Measurements from ENCODE around the gene ADGRF1.
A peak's percentile ranks its signal among the peaks of the same experiment; 100 is the strongest.

Gene ADGRF1

DNA sequence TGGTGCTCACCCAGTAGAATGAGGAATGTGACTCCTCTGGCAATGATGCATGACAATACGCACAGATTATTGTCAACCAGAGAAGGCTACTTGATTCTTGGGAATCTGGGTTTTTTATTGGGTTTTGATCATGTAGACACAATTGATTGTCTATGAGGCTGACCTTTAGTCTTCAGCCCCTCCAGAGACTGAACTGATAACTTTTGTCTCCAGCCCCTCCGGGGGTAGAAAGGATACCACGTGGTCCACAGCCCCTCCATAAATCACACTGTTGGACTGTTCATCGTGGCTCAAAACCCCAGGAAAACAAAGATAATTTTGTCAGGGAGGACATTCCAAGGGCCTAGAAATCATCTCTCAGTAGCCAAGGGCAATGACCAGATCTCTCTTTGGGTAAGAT lies 62.9 kb downstream of the ADGRF1 start:
- no peak for DNase-seq (ENCODE audit: low spot score)

- no peak for DNase-seq (ENCODE audit: low spot score)
Measured at GRCh38 chr6:46974786-46975185, 67.3 kb downstream of the ADGRF1 start.

GRCh38 chr6:46973029-46973428 lies 69.1 kb downstream of the ADGRF1 start:
- no peak for DNase-seq (ENCODE audit: low spot score)

DNA sequence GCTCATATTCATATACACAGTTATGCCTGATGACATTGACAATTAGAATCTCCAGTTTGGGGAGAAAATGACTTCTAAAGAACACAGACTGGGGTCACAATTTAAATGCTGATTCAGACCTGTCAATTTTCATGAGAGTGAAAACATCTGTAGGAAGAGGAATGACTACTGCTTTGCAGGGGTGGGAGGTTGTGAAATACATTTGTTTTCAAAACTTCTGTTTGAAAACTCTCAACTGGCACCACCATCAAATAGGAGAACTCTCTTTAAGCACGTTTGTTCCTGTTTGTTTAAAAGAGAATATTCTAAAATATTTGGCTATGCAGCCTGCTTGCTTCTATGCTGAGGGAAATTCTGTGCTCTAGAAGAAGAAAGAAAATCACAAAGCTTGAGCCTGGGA lies 69.6 kb downstream of the ADGRF1 start:
- no peak for DNase-seq (ENCODE audit: low spot score)

GRCh38 chr6:46969206-46969605 lies 72.9 kb downstream of the ADGRF1 start:
- DNase-seq (ENCODE audit: low spot score), result no peak

- DNase-seq (ENCODE audit: low spot score), result no peak
Measured at GRCh38 chr6:46967826-46968349, 74.2 kb downstream of the ADGRF1 start.

DNA sequence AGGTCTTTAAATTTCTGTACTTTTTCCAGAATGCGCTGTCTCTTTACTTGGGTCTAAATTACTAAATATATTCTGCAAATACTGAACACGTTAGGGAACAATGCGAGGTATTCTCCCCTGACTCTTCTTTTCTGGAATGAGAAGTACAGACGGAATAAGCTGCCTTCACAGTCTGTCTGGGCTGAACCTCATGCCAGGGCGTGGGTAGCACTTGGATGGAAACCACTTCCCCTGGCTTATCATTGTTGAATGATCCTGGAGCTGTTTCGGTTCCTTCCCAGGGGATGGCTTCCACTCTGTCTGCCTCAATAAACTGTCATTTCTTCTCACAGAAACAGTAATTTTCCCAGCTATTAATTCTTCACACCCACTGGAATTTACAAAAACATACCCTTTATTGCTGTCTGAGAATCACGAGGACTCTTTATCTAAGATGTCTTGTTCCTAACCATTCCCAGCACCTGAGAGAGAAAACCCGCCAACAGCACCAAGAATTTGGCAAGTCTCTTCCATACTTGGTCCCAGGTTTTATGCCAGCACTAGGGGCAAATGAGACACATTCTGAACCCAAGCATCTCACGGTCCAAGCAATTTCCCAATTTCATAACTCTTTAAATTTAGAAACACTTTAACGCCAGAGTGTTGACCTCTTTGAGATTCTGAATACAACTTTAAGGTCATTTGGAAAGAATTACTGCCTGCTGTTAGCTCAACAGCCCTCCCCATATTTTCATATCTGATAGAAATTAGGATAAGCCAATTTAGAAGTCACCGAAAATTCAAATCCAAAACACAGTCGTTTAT lies 77.2 kb downstream of the ADGRF1 start:
- no peak for DNase-seq (ENCODE audit: low spot score)

GRCh38 chr6:46963626-46964025 lies 78.5 kb downstream of the ADGRF1 start:
- DNase-seq (ENCODE audit: low spot score), result peak; percentile 16

DNA sequence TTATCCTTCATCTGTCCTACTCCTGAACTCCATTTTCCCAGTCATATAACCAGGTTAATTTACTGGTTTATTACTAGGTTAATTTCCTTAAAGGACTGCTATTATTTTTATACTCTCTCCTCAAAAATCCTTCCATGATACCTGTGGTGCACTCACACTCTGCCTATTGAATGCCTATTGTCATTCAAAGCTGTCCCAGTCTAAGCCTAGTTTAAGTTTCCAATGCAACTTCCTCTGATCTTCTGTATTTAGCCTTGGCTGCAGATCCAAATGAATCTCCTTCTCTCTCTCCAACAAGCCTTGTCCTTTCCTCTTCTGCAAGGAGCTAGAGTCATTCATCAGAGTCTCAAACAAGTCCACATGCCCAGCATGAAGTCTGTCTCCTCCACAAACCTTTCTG lies 79.1 kb downstream of the ADGRF1 start:
- DNase-seq (ENCODE audit: low spot score), result no peak

- DNase-seq (ENCODE audit: low spot score), result no peak
Measured at GRCh38 chr6:46961711-46962110, 80.4 kb downstream of the ADGRF1 start.

DNA sequence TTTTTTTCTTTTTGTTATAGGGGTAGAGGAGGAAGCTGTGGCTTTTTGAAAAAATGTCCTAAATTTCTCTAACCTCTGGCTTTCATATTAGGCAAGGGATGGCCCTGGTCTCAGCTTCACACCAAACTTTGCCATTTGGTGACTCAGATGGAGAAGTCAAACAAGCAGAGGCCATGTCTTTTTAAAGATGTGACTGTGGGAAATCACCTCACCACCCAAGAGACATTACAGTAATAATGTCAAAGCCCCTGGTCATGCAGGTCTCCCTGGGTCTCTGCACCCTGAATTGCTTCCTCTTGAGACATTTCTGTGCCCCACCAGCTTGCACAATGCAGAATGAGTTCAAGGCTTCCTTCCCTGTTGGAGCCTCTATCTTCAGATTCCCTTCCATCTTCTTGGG lies 80.9 kb downstream of the ADGRF1 start:
- DNase-seq (ENCODE audit: low spot score), result no peak

DNA sequence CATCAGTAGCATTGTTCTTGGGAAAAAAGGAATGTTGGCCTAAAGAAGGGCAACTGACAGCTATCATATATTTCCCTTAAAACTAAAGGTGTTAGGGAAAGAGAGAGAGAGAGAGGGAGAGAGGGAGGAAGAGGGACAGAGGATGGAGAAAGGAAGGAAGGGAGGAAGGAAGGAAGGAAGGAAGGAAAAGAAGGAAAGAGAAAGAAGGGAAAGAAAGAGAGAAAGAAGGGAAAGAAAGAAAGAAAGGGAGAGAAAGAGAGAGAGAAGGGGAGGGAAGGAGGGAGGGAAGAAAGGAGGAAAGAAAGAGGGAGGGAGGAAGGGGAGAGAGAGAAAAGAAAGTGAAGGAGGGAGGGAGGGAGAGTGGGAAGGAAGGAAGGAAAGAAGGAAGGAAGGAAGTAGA lies 82.7 kb downstream of the ADGRF1 start:
- no peak for DNase-seq (ENCODE audit: low spot score)

- DNase-seq (ENCODE audit: low spot score), result no peak
Measured at GRCh38 chr6:46956409-46956808, 85.7 kb downstream of the ADGRF1 start.

DNA sequence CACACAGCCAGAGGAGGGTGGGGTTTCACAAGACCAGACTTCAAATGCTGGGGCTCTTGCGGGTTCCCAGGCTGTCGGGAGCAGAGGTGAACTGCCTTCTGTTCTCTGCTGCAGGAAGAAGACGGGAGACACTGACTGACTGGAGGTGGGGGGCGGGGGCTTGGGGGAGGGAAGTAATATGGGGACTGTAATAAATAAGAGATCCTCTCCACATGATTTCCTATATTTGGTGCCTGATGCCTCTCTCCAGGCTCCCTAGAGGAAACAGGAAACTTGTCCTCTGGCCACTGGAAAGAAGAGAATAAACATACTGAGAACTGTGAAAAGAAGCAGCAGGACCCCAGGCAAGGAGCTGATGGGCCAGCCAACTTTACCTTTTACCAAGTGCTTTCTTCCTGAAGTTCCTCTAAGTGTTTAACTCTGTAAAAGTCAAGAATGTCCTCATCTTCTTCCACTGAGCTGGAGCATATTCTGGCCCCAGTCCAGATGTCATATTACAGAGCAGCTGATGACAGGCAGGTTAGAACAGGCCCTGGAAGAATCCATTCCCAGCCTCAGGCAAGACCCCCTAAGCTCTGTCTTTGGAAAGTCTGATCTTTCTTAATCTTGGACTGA lies 87.2 kb downstream of the ADGRF1 start:
- DNase-seq (ENCODE audit: low spot score), result no peak

- DNase-seq (ENCODE audit: low spot score), result no peak
Measured at GRCh38 chr6:46953921-46954320, 88.2 kb downstream of the ADGRF1 start.

DNA sequence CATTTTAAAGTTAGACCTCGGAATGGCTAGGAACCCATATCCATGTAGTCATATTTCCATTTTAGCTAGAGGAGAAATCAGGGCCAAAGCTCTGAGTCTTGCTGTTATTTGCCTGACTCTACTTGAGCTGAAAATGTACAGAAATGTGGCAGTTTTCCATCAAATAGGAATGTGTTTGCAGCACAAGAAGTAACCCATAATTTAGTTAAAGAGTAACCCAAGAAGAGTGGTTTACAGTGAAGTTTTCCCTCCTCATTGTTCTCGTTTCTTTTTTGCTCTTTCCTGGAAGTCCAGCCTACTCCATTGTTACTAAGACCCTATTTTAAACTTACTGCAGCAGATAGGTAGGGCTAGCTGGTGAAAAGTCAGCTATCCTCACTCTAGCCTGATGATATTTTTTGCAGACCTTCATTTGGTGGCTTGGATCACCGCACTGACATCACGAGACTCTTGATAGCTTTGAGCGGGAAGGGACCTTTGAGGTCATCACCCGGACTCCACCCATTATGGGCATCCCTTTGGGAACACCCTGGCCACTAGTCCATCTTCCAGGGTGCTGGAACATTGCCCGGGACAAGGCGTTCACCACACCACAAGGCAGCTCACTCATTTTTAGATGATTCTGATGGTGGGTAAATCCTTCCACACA lies 92.4 kb downstream of the ADGRF1 start:
- DNase-seq (ENCODE audit: low spot score), result no peak

GRCh38 chr6:46948699-46949098 lies 93.4 kb downstream of the ADGRF1 start:
- no peak for DNase-seq (ENCODE audit: low spot score)

Data from AG20443 (cell line).